GM08714 (cell line): ENCODE data around the gene NIPAL4.
"Not testable (repeated sequence)": the region's sequence is repeated elsewhere in the genome, so short reads cannot be mapped to it uniquely, and the experiment has no call there.

Experiments used
- H3K4me3 ChIP-seq: fragments of 200-500 bp; sonication (Bioruptor generic); 2 replicates; pipeline ENCODE4 v1.5.1; 2014; ENCODE audit warnings: mild to moderate bottlenecking, low read length, inconsistent platforms
- ZNF274 ChIP-seq: IDR thresholded peaks from 2 replicates; pipeline ENCODE4 v1.6.1; 2012; ENCODE audit warnings: mild to moderate bottlenecking, low read depth, low read length

NIPAL4 gene

DNA sequence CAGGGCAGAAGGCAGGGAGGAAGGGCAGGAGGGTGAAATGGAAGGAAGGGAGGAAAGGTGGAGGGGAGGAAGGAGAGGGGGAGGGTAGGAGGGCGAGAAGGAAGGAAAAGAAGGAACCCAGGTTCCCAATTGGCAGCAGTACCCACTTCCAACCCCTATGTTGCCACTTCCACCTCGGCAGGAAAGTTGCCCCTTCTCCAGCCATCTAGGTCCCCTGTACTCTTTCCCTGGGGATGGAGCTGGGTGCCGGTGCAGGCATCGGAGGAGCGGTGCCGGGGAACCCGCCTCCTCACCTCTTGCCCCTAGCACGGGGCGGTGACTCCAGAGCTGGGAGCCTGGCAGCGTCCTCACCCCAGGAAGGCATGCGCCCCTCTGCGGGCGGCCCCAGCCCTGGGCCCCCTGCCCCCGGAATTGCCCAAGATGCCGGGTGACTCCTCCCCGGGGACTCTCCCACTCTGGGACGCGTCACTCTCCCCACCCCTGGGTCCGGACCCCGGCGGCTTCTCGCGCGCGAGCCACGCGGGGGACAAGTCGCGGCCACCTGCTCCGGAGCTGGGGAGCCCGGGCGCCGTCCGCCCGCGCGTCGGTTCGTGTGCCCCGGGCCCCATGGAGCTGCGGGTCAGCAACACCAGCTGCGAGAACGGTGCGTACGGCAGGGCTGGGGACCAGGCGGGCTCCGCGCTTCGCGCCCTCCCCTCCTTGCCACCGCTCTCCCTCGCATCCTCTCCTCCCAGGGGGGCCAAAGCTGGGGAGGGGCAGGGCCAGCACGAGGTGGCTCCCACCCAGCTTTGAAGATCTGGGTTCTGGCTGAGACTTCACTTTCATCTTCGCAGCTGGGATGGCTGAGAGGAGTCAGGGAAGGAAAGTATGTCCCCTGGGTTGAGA, at the start of gene NIPAL4:
TSS of gene NIPAL4 (plus strand) at position 499 of the 885 bp plus-strand sequence. CDS start at position 607, 108 bp downstream.
- no peak for TF ChIP-seq ZNF274
- H3K4me3 ChIP-seq: peak within 1 kb of the TSS; percentile 6; the same call in 1 of the 2 replicates

DNA sequence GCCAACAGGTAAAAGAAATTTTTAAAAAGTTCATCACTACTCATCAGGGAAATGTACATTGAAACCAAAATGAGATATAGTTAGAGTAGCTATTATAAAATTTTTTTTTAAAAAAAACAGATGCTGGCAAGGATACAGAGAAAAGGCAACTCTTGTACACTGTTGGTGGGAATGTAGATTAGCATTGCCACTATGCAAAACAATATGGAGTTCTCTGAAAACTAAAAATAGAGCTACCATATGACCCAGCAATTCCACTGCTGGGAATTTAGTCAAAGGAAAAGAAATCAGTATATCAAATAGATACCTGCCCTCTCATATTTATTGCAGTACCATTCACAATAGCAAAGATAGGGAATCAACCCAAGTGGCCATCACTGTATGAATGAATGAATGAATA, 44.2 kb upstream of the NIPAL4 start:
- H3K4me3 ChIP-seq: no peak overlapping the region
- no peak for TF ChIP-seq ZNF274

DNA sequence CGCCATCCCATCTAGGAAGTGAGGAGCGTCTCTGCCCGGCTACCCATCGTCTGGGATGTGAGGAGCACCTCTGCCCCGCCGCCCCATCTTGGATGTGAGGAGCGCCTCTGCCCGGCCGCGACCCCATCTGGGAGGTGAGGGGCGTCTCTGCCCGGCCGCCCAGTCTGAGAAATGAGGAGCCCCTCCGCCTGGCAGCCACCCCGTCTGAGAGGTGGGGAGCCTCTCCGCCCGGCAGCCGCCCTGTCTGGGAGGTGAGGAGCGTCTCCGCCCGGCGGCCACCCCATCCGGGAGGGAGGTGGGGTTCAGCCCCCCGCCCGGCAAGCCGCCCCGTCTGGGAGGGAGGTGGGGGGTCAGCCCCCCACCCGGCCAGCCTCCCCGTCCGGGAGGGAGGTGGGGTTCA, 40.5 kb upstream of the NIPAL4 start:
- not testable (repeated sequence) for H3K4me3 ChIP-seq

DNA sequence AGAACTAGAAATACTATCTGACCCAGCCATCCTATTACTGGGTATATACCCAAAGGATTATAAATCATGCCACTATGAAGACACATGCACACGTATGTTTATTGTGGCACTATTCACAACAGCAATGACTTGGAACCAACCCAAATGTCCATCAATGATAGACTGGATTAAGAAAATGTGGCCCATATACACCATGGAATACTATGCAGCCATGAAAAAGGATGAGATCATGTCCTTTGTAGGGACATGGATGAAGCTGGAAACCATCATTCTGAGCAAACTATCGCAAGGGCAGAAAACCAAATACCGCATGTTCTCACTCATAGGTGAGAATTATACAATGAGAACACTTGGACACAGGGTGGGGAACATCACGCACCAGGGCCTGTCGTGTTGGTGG, 30.1 kb upstream of the NIPAL4 start:
- not testable (repeated sequence) for H3K4me3 ChIP-seq

DNA sequence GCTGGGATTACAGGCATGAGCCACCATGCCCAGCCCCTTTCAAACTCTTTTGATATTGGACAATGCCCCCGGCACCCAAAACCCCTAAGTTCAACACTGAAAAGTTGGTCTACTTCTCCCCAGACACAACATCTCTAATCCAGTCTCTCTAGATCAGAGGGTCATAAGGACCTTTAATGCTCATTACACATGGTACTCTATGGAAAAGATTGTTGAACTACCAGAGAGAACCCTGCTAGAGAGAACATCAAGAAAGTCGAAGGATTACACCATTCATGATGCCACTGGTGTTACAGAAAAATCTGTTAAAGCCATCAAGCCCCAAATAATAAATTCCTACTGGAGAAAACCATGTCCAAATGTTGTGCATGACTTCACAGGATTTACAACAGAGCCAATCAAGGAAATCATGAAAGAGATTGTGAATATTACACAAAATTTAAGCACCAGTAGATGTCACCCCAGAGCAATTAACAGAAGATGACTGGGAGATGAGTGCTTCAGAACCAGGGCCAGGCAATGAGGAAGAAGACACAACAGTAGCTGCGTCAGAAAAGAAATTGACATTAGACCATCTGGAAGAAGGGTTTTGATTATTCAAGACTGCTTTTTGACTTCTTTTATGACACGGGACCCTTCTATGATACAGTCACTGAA, 28.3 kb upstream of the NIPAL4 start:
- H3K4me3 ChIP-seq: no peak overlapping the region
- TF ChIP-seq ZNF274: no peak

DNA sequence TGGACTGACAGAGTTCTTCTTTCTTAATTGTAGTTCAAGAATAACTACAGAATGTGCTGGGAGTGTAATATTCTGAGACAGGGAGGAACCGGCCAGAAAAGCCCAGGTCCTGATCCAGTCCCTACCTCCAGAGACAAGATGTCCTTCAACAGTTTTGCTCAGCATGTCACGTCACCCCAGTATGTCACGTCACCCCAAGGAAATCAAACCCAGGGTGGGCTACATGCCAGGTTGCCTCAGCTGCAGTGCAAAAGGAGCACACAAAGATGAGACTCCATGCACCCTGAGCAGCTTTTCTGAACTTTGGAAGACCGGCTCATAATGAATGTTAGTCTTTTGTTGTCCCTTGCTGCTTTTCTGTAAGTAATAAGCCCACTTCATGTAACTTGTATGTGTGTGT, 25.9 kb upstream of the NIPAL4 start:
- TF ChIP-seq ZNF274: no peak
- no peak overlapping the region for H3K4me3 ChIP-seq

DNA sequence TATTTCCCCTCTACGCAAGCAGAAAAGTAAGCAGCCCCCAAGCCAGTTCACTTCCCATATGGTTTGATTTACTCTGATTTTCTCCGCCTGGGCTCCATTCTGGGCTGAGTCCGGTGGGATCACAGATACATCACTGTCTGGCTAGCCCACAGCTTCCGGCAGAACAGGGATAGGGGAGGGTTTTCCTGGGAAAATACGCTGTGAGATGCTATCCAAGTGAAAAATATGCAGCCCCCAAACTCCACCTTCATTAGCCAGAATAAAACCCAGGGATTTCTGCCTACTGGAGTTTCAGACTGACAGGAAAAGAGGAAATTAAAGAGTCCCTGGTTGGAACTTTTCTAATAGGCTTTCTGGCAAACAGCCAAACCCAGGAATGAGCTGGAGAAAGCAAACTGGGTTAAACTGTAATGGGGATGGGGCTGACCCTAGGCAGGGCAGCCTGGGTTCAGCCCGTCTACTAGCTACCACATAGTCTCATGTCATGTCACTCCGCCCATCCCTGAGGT, 16.9 kb upstream of the NIPAL4 start:
- TF ChIP-seq ZNF274: no peak
- H3K4me3 ChIP-seq: no peak overlapping the region

DNA sequence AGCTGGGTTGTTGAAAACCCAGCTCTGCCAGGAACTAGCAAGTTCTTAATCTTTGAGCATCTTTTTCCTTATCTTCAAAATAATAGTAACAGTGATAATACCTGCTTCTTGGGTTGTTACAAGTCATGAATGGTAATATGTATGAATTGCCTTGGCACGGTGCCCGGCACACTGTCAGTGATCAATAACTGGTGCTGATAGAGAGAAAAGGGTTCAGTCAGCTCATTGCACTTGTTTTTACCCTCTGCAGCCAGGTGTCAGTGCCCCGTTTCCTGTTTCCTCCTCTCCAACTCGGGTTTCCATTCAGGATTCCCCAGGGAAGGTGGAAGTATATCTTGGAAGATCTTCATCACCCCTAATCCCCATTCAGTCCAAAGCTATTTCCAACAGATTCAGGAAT, 15.8 kb upstream of the NIPAL4 start:
- no peak overlapping the region for H3K4me3 ChIP-seq
- no peak for TF ChIP-seq ZNF274

DNA sequence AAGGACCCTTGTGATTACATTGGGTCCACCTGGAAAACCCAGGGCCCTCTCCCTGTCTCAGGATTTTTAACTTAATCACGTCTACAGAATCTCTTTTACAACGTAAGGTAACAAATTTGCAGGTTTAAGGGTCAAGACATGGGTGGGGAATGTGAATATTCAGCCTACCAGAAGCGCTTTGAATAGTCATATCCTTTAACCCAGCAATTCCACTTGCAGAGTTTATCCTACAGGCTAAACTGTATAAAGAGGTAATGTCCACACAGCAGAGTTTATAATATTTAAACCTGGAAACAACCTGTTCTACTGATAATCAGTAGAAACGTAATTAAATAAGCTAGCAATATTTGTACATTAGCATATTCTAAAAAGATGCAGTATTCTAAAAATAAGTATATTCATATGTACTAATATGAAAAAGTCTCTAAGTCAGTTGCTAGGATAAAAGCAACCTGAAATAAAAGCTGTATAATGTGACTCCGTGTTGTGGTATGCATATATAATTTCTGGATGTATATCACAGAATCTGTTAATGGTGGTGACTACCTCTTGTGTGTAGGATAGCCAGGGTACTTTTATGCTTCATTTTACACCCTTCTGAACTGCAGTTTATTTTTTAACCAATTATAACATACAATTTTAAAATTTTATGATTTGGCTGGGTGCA, 14.1 kb upstream of the NIPAL4 start:
- no peak for TF ChIP-seq ZNF274
- no peak overlapping the region for H3K4me3 ChIP-seq

DNA sequence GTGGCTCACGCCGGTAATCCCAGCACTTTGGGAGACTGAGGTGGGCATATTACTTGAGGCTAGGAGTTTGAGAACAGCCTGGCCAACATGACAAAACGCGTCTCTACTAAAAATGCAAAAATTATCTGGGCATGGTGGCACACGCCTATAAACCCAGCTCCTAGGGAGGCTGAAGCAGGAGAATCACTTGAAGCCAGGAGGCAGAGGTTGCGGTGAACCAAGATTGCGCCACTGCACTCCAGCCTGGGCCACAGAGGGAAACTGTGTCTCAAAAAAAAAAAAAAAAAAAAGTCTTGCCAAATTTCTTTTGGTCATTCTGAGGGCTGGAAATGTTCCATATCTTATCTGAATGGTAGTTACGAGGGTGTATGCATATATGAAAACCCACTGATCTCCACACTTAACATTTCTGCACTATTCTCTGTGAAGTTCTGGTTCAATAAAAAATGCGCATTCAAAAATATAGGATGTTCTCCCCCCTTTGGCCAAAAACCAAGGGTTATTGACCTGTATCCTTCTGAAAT, 13.5 kb upstream of the NIPAL4 start:
- TF ChIP-seq ZNF274: no peak
- no peak overlapping the region for H3K4me3 ChIP-seq

DNA sequence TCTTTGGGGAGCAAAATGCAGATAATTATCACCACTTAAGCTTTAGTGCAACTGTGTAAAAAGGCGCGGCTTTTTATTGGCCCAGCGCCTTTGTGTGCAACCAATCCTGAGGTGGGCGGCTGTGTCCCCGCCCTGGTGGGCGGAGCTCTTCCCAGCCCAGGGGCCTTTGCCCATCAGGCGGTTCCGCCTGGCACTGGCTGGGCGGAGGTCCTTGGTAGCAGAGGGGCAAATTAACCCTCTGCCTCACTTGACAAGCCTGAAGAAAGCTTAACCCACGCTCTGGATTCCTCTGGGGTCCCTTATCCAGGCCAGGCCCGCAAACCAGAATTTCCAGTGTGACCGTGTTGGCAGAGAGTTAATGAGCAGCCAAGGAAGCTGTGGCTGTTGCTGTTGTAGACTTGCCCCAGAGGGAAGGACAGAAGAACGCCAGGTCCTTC, 12.8 kb upstream of the NIPAL4 start:
- TF ChIP-seq ZNF274: no peak
- H3K4me3 ChIP-seq: no peak overlapping the region

DNA sequence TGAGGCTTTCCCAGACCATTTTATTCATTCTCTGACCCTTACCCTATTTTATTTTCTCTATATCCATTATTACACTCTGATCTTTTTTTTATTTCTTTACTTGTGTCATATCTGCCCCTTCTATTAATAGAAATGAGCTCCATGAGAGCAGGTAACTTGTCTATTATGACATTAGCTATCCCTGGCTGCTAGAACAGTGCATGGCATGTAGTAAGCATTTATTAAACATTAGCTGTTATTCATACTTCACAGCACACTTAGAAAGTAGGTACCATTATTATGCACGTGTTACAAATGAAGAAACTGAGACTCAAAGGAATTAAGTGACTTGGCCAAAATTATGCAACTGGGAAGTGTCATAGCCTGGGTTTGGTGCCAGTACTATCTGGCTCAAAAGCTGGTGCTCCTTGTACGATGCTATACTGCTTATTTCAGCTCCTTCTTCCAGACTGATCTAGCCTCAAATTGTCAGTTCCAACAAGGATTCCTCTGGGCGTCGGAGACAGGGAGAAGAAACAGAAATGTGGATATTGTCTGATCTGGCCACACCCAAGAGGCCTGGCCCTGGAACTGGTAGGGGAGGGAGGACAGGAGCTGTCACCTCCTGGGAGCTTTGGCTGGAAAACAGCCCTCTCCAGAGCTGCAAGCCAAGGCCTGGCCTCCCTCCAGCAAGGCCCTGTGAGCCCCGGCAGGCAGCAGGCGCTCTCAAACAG, 10.8 kb upstream of the NIPAL4 start:
- no peak overlapping the region for H3K4me3 ChIP-seq
- no peak for TF ChIP-seq ZNF274

DNA sequence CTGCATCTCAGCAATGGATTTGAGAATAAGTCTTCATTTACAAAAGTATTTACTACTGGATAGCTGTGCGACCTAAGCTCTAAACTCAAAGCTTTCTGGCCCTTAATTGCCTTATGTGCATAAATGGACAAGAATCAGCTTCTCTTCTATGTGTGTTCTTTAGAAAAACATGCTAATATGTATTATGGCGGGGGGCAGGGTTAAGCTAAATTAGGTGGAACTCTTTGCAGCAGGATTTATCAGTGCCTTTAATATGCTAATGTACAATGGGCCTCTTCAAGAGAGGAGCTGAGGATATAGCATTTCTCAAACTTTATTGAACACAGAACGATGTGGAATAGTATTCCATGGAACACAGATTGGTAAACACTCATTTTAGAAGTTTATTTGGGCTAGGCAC, 10.0 kb upstream of the NIPAL4 start:
- H3K4me3 ChIP-seq: no peak overlapping the region
- TF ChIP-seq ZNF274: no peak

DNA sequence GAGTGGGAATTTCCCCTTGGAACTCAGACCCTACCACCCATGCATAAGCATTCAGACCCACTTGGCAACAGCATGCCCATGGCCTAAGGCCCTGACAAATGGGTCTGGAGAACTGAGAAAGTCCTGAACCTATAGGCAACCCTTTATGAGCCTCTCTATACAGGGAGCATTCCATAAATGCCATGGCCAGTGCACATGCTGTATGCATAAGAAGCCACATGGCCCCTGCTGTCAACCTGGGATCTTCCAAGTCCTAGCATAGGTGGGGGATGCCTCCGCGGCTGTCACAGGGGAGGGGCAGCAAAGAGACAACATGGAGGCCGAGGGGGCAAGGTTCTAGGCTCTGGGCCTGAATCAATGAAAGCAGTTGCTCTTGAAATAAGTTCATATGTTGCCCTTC, 8.2 kb upstream of the NIPAL4 start:
- no peak for TF ChIP-seq ZNF274
- H3K4me3 ChIP-seq: no peak overlapping the region
